Activated CD4-positive, alpha-beta T cell treated with anti-CD3 and anti-CD28 coated beads, Interleukin-2, amount 10 ng/mL, durations not matched to agents 7 days and 5 days (primary cell): ENCODE data around the gene LONRF2. TPM values are rescaled to one million over a fixed set of nuclear protein-coding genes. Genes with fewer than 3 reads are reported as not detected.

Experiments
- CTCF ChIA-PET: fragments of 350-600 bp; sonication (Branson Sonifier 250); formaldehyde crosslinking; loops from one replicate; lab custom pipeline; 2021; ENCODE audit warnings: antibody characterized with exemption; lab: Charles Lee
- POLR2A ChIA-PET: fragments of 350-600 bp; sonication (Branson Sonifier 250); formaldehyde crosslinking; loops from one replicate; lab custom pipeline; 2021; ENCODE audit warnings: antibody characterized with exemption; lab: Charles Lee
- DNase-seq: peaks from one replicate; pipeline ENCODE4 v3.0.0-alpha.2; 2020
- H3K27ac Mint-ChIP-seq: one replicate; pipeline ENCODE4 v1.8.0; 2021; ENCODE audit warnings: mild to moderate bottlenecking, moderate library complexity, mixed read lengths
- H3K27me3 Mint-ChIP-seq: one replicate; pipeline ENCODE4 v1.8.0; 2021; ENCODE audit warnings: mixed read lengths
- H3K36me3 Mint-ChIP-seq: one replicate; pipeline ENCODE4 v1.8.0; 2021; ENCODE audit warnings: low read depth, mixed read lengths
- H3K4me1 Mint-ChIP-seq: one replicate; pipeline ENCODE4 v1.8.0; 2021; ENCODE audit warnings: mixed read lengths
- H3K4me3 Mint-ChIP-seq: one replicate; pipeline ENCODE4 v1.8.0; 2021; ENCODE audit warnings: mild to moderate bottlenecking, moderate library complexity, mixed read lengths
- H3K9me3 Mint-ChIP-seq: one replicate; pipeline ENCODE4 v1.8.0; 2021; ENCODE audit warnings: mixed read lengths
- total RNA-seq, 2 experiments: library from RNA; stranded (reverse); gene quantifications; one replicate each; pipeline ENCODE4 v1.2.3, GENCODE V29; 2021

Gene LONRF2
- total RNA-seq, 2 experiments from 2014 or later = 0.02 TPM

- ChIA-PET CTCF (no interaction called here), POLR2A (no interaction called here)
- peaks cover 48% of the 10 kb centered on the region for H3K27me3 Mint-ChIP-seq
Measured at GRCh38 chr2:100327742-100328141, 5.4 kb upstream of the LONRF2 start.

DNA sequence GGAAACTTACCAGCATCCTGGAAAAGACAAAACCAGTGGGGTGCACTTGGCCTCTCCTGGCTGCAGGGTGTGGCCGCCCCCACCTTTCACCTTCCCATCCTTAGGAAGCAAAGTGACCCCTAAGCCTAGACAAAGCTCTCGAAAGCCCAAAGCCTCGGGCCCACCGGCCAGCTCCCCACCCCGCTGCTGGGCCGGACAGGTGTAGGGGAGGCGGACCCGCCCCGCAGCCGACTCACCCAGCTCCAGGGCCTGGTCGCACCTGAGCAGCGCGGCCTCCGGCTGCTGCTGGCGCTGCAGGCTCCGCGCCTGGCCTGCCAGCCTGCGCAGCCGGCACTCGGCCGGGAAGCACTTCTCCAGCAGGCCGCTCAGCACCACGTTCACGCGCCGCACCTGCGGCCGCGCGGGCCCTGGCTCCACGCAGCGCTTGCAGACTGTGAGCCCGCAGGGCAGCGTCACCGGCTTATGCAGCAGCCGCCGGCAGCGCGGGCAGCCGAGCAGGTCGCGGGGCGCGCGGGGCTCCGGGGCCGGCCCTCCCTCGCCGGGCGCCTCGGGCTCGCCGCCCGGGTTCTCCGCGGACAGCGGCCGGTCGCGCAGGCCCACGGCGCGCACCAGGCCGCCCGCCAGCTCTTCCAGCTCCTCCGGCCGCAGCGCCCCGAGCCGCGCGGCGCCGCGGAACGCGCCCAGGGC, 979 bp downstream of the LONRF2 start:
- Mint-ChIP-seq H3K27ac (no peak overlapping the region), H3K9me3 (peaks cover 17% of the 10 kb centered on the region), H3K4me1 (no peaks in the 10 kb centered on the region), H3K4me3 (no peak overlapping the region), H3K36me3 (peaks cover 2% of the 10 kb centered on the region), H3K27me3 (peaks cover 61% of the 10 kb centered on the region)
- DNase-seq = no peak
- POLR2A ChIA-PET = no interaction called here
- CTCF ChIA-PET = interaction anchor here (1.1 kb wide), 1 partner anchor 60 kb away, joined by 3 read pairs; no protein-coding TSS in a partner anchor

More at GRCh38 chr2:100327742-100328141, 5.4 kb upstream of the LONRF2 start:
- H3K27ac Mint-ChIP-seq = no peak overlapping the region
- H3K9me3 Mint-ChIP-seq = no peaks in the 10 kb centered on the region
- H3K36me3 Mint-ChIP-seq = no peaks in the 10 kb centered on the region
- H3K4me1 Mint-ChIP-seq = no peaks in the 10 kb centered on the region
- no peak for DNase-seq
- H3K4me3 Mint-ChIP-seq = no peak overlapping the region

GRCh38 chr2:100320547-100321178, 1.6 kb downstream of the LONRF2 start:
- Mint-ChIP-seq H3K27ac (no peak overlapping the region), H3K36me3 (peaks cover 2% of the 10 kb centered on the region), H3K4me3 (peak overlapping the region; percentile 2), H3K4me1 (no peaks in the 10 kb centered on the region), H3K27me3 (peaks cover 63% of the 10 kb centered on the region), H3K9me3 (peaks cover 17% of the 10 kb centered on the region)
- ChIA-PET POLR2A (no interaction called here), CTCF (interaction anchor here (1.1 kb wide), 1 partner anchor 60 kb away, joined by 3 read pairs; no protein-coding TSS in a partner anchor)
- no peak for DNase-seq

DNA sequence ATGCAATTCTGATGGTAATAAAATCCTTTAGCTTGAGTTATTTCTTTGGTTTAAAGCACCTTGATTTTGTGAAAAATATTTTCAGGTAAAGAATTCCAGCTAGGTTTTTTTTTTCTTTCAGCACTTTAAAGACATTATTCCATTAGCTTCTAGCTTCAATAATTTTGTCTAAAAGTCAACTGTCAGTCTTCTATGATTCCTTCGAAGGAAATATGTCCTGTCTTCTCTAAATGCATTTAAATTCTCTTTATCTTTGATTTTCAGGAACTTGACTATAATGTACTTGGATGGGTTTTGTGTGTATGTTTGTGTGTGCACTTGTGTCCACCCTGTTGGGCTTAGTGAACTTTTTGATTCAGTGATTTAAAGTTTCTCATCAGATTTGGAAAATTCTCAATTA, 4.7 kb downstream of the LONRF2 start:
- ChIA-PET CTCF (interaction anchor here (0.7 to 0.9 kb wide), 2 partner anchors 18 to 305 kb away, joined by 3 read pairs; no protein-coding TSS in a partner anchor), POLR2A (no interaction called here)

GRCh38 chr2:100309973-100310719, 12.2 kb downstream of the LONRF2 start:
- Mint-ChIP-seq H3K4me1 (no peaks in the 10 kb centered on the region), H3K36me3 (no peaks in the 10 kb centered on the region), H3K9me3 (no peaks in the 10 kb centered on the region), H3K27ac (no peak overlapping the region), H3K4me3 (no peak overlapping the region), H3K27me3 (peaks cover 43% of the 10 kb centered on the region)
- ChIA-PET CTCF (no interaction called here), POLR2A (no interaction called here)
- DNase-seq = no peak

More for the DNA sequence above, 4.7 kb downstream of the LONRF2 start:
- Mint-ChIP-seq H3K9me3 (peaks cover 17% of the 10 kb centered on the region), H3K36me3 (peaks cover 2% of the 10 kb centered on the region), H3K4me1 (no peaks in the 10 kb centered on the region), H3K4me3 (no peak overlapping the region), H3K27ac (no peak overlapping the region), H3K27me3 (peaks cover 50% of the 10 kb centered on the region)
- no peak for DNase-seq

DNA sequence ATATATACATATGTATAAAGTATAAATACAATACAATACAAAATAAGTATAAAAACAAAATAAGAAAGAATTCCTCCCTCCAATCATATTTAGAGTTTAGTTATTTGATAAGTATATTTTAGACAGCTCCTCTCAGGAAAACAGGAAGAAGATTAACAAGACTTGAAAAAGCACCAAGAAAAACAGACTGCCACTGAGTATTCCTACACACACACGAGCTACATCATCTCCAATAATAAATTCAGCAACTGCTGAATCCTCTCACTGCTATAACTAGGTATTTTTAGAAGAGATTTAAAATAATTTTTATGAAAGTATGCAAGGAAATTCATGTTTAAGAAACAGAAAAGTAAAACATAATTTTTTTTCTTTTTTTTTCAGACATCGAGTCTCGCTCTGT, 13.0 kb downstream of the LONRF2 start:
- Mint-ChIP-seq H3K36me3 (no peaks in the 10 kb centered on the region), H3K9me3 (no peaks in the 10 kb centered on the region), H3K27ac (no peak overlapping the region), H3K27me3 (peaks cover 41% of the 10 kb centered on the region), H3K4me1 (no peaks in the 10 kb centered on the region), H3K4me3 (no peak overlapping the region)
- CTCF ChIA-PET = interaction anchor here (1.2 to 1.4 kb wide), 2 partner anchors 10 to 17 kb away, joined by 3 to 5 read pairs; no protein-coding TSS in a partner anchor
- POLR2A ChIA-PET = no interaction called here
- DNase-seq = no peak

DNA sequence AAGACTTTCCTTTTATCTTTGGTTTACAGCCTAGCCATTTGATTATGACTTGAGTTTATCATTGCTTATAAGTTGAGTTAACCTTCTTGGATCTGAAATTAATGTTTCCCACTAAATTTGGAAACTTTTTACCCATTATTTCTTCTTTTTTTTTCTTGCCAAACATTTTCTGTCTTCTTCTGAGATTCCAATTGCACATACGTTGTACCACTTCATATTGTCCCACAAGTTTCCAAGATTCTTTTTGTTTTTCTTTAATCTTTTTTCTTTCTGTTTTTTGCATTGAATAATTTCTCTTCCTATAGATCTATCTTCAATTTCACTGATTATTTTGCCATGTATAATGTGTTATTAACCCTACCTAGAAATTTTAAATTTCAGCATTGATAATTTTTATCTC, 18.6 kb downstream of the LONRF2 start:
- Mint-ChIP-seq H3K4me3 (no peak overlapping the region), H3K9me3 (no peaks in the 10 kb centered on the region), H3K36me3 (no peaks in the 10 kb centered on the region), H3K27ac (no peak overlapping the region), H3K4me1 (no peaks in the 10 kb centered on the region), H3K27me3 (peaks cover 52% of the 10 kb centered on the region)
- DNase-seq = no peak
- ChIA-PET CTCF (no interaction called here), POLR2A (no interaction called here)

DNA sequence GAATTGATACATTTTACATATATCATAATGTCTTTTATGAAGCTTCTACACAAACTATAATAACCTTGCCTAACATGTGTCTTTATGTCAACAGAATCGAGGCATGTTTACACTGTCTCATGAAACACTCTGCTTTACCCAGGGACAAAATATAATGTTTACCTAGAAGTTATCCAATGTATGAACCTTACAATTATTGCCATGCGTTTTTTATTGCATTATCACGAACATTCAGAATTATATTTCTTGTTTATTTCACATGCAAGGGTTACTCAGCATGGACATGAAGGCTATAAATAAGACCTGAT, 19.8 kb downstream of the LONRF2 start:
- no peaks in the 10 kb centered on the region for H3K4me1 Mint-ChIP-seq

DNA sequence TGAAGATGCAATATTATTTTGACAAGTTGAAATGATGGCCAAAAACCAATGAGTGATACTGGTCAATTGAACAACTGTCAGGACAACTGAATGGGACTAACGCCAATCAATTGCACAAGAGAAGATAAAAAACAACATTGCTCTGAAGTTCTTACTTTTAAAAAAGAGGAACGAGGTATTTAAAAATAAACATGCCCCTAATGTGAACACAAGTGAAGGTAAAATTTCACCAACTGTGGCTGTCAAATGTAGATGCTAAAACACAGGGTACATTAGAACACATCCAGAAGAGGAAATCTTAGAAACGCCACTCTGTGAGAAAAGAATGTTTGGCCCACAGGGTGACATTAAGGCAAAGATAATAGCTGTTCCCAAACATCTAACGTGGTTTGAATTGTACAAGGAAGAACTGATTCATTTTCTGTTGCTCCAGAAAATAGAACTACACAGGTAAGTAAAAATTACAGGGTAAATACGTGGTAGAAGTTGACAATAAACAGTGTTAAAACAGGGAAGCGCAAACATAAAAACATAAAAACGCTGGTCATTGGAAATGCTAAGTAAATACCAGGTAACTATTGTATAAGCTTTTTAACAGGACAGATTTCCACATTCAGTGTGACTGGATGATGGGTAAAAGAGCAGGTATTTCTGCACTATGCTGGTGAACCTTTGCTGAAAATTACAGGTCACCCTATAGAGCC, 20.3 kb downstream of the LONRF2 start:
- Mint-ChIP-seq H3K4me1 (no peaks in the 10 kb centered on the region), H3K36me3 (no peaks in the 10 kb centered on the region), H3K27ac (no peak overlapping the region), H3K4me3 (no peak overlapping the region), H3K9me3 (no peaks in the 10 kb centered on the region), H3K27me3 (peaks cover 54% of the 10 kb centered on the region)
- ChIA-PET CTCF (interaction anchor here (2.5 kb wide), 1 partner anchor 11 kb away, joined by 7 read pairs; no protein-coding TSS in a partner anchor), POLR2A (no interaction called here)
- no peak for DNase-seq

More for the DNA sequence above, 19.8 kb downstream of the LONRF2 start:
- DNase-seq = no peak
- H3K36me3 Mint-ChIP-seq = no peaks in the 10 kb centered on the region
- no peaks in the 10 kb centered on the region for H3K9me3 Mint-ChIP-seq
- ChIA-PET POLR2A (no interaction called here), CTCF (no interaction called here)
- H3K4me3 Mint-ChIP-seq = no peak overlapping the region
- H3K27ac Mint-ChIP-seq = no peak overlapping the region
- H3K27me3 Mint-ChIP-seq = peaks cover 58% of the 10 kb centered on the region

DNA sequence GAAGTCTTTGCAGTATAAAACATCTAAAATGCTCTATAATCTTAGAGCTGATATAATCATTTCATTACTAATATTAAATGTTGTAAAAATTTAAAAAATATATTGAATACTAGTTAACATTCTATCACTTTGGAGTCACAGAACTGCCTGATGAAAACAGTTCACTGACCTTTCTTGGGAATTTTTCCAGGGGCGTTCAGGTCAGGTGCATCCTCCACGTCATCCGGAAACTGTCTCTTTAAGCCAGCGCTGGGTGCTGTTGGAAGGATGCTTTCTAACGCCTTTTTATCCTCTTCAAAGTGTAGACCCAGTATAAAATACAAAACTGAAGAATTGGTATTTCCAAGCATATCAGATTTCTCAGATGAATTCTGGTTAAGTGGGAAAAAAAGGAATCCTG, 22.8 kb downstream of the LONRF2 start:
- ChIA-PET POLR2A (no interaction called here), CTCF (interaction anchor here (0.6 to 2.5 kb wide), 5 partner anchors 8 to 170 kb away, joined by 3 to 7 read pairs (median 3); no protein-coding TSS in a partner anchor)
- Mint-ChIP-seq H3K27me3 (peaks cover 57% of the 10 kb centered on the region), H3K36me3 (no peaks in the 10 kb centered on the region), H3K9me3 (no peaks in the 10 kb centered on the region), H3K4me1 (no peaks in the 10 kb centered on the region), H3K27ac (no peak overlapping the region), H3K4me3 (no peak overlapping the region)
- DNase-seq = no peak

DNA sequence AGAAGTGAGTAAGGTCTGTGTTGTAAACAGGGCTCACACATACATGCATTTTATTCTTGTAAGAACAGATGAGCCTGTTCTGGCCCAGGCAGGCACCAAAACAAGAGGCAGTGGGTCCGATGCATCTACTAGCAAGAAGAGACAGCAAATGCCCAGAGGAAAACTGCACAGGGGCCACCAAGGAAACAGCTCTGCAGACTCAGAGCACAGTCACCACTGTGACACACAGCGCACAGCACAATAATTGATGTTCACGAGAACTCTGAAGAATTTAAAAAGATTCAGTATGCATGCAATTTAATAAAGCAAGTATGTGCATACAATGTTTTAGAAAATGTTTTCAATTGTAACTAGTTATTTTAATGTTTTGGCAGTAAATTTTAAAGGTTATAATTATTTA, 24.8 kb downstream of the LONRF2 start:
- H3K27ac Mint-ChIP-seq = no peak overlapping the region
- no peaks in the 10 kb centered on the region for H3K4me1 Mint-ChIP-seq
- no peaks in the 10 kb centered on the region for H3K9me3 Mint-ChIP-seq
- DNase-seq = no peak
- no peaks in the 10 kb centered on the region for H3K36me3 Mint-ChIP-seq
- ChIA-PET CTCF (no interaction called here), POLR2A (no interaction called here)
- H3K4me3 Mint-ChIP-seq = no peak overlapping the region
- H3K27me3 Mint-ChIP-seq = peaks cover 45% of the 10 kb centered on the region

DNA sequence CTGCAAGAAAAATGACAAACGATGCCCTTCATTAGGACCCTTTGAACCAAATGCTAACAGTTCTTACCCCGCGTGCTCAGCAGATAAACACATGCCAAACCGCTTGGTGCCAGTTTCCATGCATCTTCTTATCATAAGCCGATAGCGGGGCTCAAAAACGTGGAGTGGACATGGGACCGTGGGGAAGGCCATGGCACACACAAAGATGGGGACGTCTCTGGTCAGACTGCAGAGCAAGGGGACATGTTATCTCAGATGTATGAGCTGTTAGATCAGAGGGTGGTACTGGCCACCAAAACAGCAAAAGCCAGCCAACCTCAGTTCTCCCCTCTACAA, 28.2 kb downstream of the LONRF2 start:
- ChIA-PET CTCF (no interaction called here), POLR2A (no interaction called here)
- Mint-ChIP-seq H3K4me1 (no peaks in the 10 kb centered on the region), H3K9me3 (no peaks in the 10 kb centered on the region), H3K4me3 (no peak overlapping the region), H3K27me3 (peaks cover 23% of the 10 kb centered on the region), H3K36me3 (no peaks in the 10 kb centered on the region), H3K27ac (no peak overlapping the region)
- no peak for DNase-seq
